Panc1 (cell line): ENCODE data around the gene IFRD1. TPM values are rescaled to one million over a fixed set of nuclear protein-coding genes. Genes with fewer than 3 reads are reported as not detected.

Experiments
- ATAC-seq: fragments of 200-7000 bp; cut with Tn5 transposase; 2 replicates; pipeline ENCODE4 v1.9.1; 2020; ENCODE audit warnings: mild to moderate bottlenecking, moderate library complexity
- BruUV-seq: library from RNA; stranded (reverse); fragments of 400-500 nt; replicated peaks from 2 replicates; lab custom pipeline; 2021; lab: Mats Ljungman, UMichigan
- CTCF ChIA-PET: fragments of 300-600 bp; sonication (Branson Sonifier 250); formaldehyde crosslinking; loops from one replicate; lab custom pipeline; 2022; ENCODE audit warnings: antibody characterized with exemption; lab: Charles Lee
- POLR2A ChIA-PET: fragments of 300-600 bp; sonication (Branson Sonifier 250); formaldehyde crosslinking; loops from one replicate; lab custom pipeline; 2022; ENCODE audit warnings: antibody characterized with exemption; lab: Charles Lee
- DNase-seq: peaks from one replicate; pipeline ENCODE4 v3.0.0-alpha.2; 2010; ENCODE audit warnings: low read depth, low spot score
- H3K27ac ChIP-seq: 2 replicates; pipeline ENCODE4 v1.5.1; 2011; ENCODE audit warnings: mild to moderate bottlenecking, low read length, inconsistent platforms
- H3K27me3 ChIP-seq: fragments of 200-500 bp; sonication (Bioruptor generic); 2 replicates; pipeline ENCODE4 v1.6.0; 2014; ENCODE audit warnings: low read length, inconsistent platforms; ENCODE audit not compliant: control insufficient read depth, insufficient read depth
- H3K36me3 ChIP-seq: fragments of 200-500 bp; sonication (Bioruptor generic); 2 replicates; pipeline ENCODE4 v1.5.1; 2014; ENCODE audit warnings: inconsistent platforms, mild to moderate bottlenecking, low read length, moderate library complexity; ENCODE audit not compliant: control insufficient read depth, insufficient read depth
- H3K4me1 ChIP-seq: 2 replicates; pipeline ENCODE4 v1.5.1; 2011; ENCODE audit warnings: inconsistent platforms, mild to moderate bottlenecking, low read length, moderate library complexity; ENCODE audit not compliant: control insufficient read depth, insufficient read depth
- H3K4me3 ChIP-seq, 2 experiments: 2 replicates each; pipeline ENCODE4 v1.5.1; 2011 to 2012; ENCODE audit warnings: low read depth in 2 of 2, low read length in 2 of 2, mild to moderate bottlenecking in 2 of 2, inconsistent platforms in 1 of 2, moderate library complexity in 1 of 2
- H3K9me3 ChIP-seq: fragments of 200-500 bp; sonication (Bioruptor generic); 2 replicates; pipeline ENCODE4 v1.5.1; 2014; ENCODE audit warnings: low read depth, mild to moderate bottlenecking, inconsistent platforms, low read length, moderate library complexity; ENCODE audit not compliant: control insufficient read depth, insufficient read depth
- CTCF ChIP-seq: fragments of 450-650 bp; IDR thresholded peaks from 2 replicates; pipeline ENCODE4 v1.5.1; 2017; ENCODE audit warnings: mild to moderate bottlenecking
- POLR2AphosphoS5 ChIP-seq: IDR thresholded peaks from 2 replicates; pipeline ENCODE4 v1.6.1; 2012; ENCODE audit warnings: mild to moderate bottlenecking, low read depth, low read length, moderate library complexity
- REST ChIP-seq, 2 experiments: IDR thresholded peaks; 2 replicates each; pipeline ENCODE4 v1.6.1; 2011 to 2012; ENCODE audit warnings: low read depth in 2 of 2, control low read depth in 1 of 2, low read length in 1 of 2, mild to moderate bottlenecking in 1 of 2, moderate library complexity in 1 of 2; ENCODE audit not compliant: insufficient read depth in 1 of 2
- SIN3A ChIP-seq: IDR thresholded peaks from 2 replicates; pipeline ENCODE4 v1.6.1; 2012; ENCODE audit warnings: low read depth, mild to moderate bottlenecking, low read length, moderate library complexity, borderline replicate concordance; ENCODE audit not compliant: insufficient read depth
- TCF7L2 ChIP-seq: IDR thresholded peaks from 2 replicates; pipeline ENCODE4 v1.6.1; 2011; ENCODE audit warnings: mild to moderate bottlenecking, low read depth, low read length, inconsistent platforms
- in situ Hi-C: cut with HindIII; loops from 2 replicates; pipeline ENCODE4 v1.10.0; 2016; ENCODE audit warnings: low sequenced_read_pairs, low pct_unique_long_range_greater_than_20kb
- intact Hi-C: fragments of 100-400 bp; cut with micrococcal nuclease; formaldehyde crosslinking; loops from one replicate; pipeline ENCODE4 v1.10.0; 2022; ENCODE audit not compliant: unreplicated experiment
- total RNA-seq: library from RNA; stranded (reverse); gene quantifications from one replicate; pipeline ENCODE4 v1.2.1, GENCODE V29; 2021; ENCODE audit not compliant: unreplicated experiment

The IFRD1 gene
- total RNA-seq, 1 experiment from 2014 or later: 54.3 TPM

- Histone ChIP-seq H3K36me3 (no peaks in the 10 kb centered on the region), H3K4me1 (peaks cover 14% of the 10 kb centered on the region; the same call in 1 of the 2 replicates), H3K9me3 (no peaks in the 10 kb centered on the region), H3K27me3 (no peaks in the 10 kb centered on the region), H3K4me3 (no peak overlapping the region), H3K27ac (no peak overlapping the region)
- POLR2A ChIA-PET: interaction anchor here (0.6 kb wide), 1 partner anchor 657 kb away, joined by 3 read pairs; no protein-coding TSS in a partner anchor
- no peak for ATAC-seq
- TF ChIP-seq SIN3A: no peak
- no peak for TF ChIP-seq CTCF
- no peak for TF ChIP-seq POLR2AphosphoS5
- no peak for TF ChIP-seq REST (IDR thresholded peaks at IDR 0.05; ENCODE audit: insufficient read depth in 1 of 2, low read depth in 2 of 2, low read length in 1 of 2)
- TF ChIP-seq TCF7L2: no peak
- DNase-seq: no peak
- BruUV-seq: no TSS peak
- CTCF ChIA-PET: no interaction called here
- intact Hi-C loops: no loop called here
- in situ Hi-C loops: no loop called here
Measured at GRCh38 chr7:112488264-112488552, 37.9 kb downstream of the IFRD1 start.

GRCh38 chr7:112492186-112492585 lies 41.9 kb downstream of the IFRD1 start:
- intact Hi-C loops: no loop called here
- TF ChIP-seq SIN3A: no peak
- no peak for TF ChIP-seq CTCF
- TF ChIP-seq POLR2AphosphoS5: no peak
- TF ChIP-seq REST (IDR thresholded peaks at IDR 0.05; ENCODE audit: insufficient read depth in 1 of 2, low read depth in 2 of 2, low read length in 1 of 2): no peak
- no peak for TF ChIP-seq TCF7L2
- Histone ChIP-seq H3K9me3 (no peaks in the 10 kb centered on the region), H3K27me3 (0 out of 2 replicates have a peak, but pooled peaks cover 3% of the 10 kb centered on the region), H3K4me3 (no peak overlapping the region), H3K4me1 (peaks cover 3% of the 10 kb centered on the region; the same call in 1 of the 2 replicates), H3K36me3 (no peaks in the 10 kb centered on the region), H3K27ac (no peak overlapping the region)
- ATAC-seq (no peak), DNase-seq (no peak)
- in situ Hi-C loops: no loop called here
- CTCF ChIA-PET: no interaction called here
- POLR2A ChIA-PET: no interaction called here
- no TSS peak for BruUV-seq
